ENCODE results near the gene CRYGN. TPM values are rescaled to one million over a fixed set of nuclear protein-coding genes. Genes with fewer than 3 reads are reported as not detected.

CRYGN gene
- total and polyA plus RNA-seq, 4 donors: under 0.01 to 0.02 TPM; not detected in 2

DNA sequence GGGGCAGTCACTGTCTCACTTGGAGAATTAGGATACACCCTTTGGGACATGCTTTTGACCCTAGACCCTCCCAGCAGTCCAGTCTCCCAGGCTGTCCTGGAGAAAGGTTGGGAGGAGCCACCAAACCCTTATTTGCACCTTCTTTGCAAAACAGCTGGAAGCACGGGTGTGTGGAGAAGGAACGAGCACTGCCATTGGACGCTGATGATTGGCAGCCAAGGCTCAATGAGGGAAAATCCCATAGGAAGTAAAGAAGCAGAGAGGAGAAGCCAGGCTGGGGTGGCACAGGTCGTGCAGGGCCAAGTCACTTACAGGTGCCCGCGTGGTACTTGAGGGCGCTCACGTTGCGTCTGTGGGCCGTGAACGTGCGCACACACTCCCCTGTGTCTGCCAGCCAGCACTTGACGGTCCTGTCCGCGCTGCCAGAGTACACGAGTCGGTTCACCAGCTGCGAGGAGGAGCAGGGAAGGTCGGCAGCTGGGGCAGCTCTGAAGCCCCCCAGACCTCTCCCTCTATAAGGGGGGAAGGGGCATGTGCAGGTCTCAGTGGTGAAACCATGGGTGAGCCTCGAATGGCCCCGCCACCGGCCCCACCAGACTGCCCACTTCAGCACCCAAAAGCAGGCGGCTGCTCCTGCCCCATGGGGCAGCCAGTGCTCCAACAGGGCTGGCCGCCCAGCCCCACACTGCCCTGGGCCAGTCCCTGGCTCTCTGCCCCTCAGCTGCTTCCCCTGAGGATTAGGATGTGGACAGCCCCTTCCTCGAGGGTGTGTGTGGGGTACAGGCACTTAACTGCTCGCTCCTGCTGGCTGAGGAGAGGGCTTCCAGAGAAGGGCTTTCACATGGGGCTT lies 54.9 kb downstream of the CRYGN start:
- H3K9me3 ChIP-seq (ENCODE audit: control insufficient read depth in 4 of 4, low read length in 3 of 4): no peaks in the 10 kb centered on the region
- peaks cover 0 to 5% (median 0%) of the 10 kb centered on the region in 4 donors for H3K27me3 ChIP-seq (ENCODE audit: control insufficient read depth in 4 of 4, insufficient read depth in 4 of 4, low read length in 3 of 4)
- H3K27ac ChIP-seq (ENCODE audit: low read depth in 1 of 2, low read length in 2 of 2): no peak overlapping the region
- H3K9ac ChIP-seq (ENCODE audit: low read depth in 1 of 2, low read length in 2 of 2): no peak overlapping the region
- 89% methylated on average over 26 of the region's 26 CpGs for WGBS
- no peaks in the 10 kb centered on the region for H3K36me3 ChIP-seq (ENCODE audit: control insufficient read depth in 4 of 4, insufficient read depth in 3 of 4, low read depth in 1 of 4, low read length in 3 of 4)
- no peak overlapping the region for H3K4me3 ChIP-seq (ENCODE audit: low read depth in 1 of 3, low read length in 3 of 3)
- TF ChIP-seq GABPA (IDR thresholded peaks at IDR 0.05 in 1 of 2, conservative IDR thresholded peaks at IDR 0.05 in 1 of 2) (no peak), RAD21 (IDR thresholded peaks at IDR 0.05) (no peak), TAF1 (conservative IDR thresholded peaks at IDR 0.05) (no peak), SP1 (IDR thresholded peaks at IDR 0.05) (no peak), FOXA1 (IDR thresholded peaks at IDR 0.05) (no peak), RXRA (IDR thresholded peaks at IDR 0.05) (no peak), NR2F2 (IDR thresholded peaks at IDR 0.05) (no peak), JUND (IDR thresholded peaks at IDR 0.05) (no peak), HNF4A (conservative IDR thresholded peaks at IDR 0.05) (no peak), HNF4G (IDR thresholded peaks at IDR 0.05) (no peak)
- TF ChIP-seq, protein P1, sequence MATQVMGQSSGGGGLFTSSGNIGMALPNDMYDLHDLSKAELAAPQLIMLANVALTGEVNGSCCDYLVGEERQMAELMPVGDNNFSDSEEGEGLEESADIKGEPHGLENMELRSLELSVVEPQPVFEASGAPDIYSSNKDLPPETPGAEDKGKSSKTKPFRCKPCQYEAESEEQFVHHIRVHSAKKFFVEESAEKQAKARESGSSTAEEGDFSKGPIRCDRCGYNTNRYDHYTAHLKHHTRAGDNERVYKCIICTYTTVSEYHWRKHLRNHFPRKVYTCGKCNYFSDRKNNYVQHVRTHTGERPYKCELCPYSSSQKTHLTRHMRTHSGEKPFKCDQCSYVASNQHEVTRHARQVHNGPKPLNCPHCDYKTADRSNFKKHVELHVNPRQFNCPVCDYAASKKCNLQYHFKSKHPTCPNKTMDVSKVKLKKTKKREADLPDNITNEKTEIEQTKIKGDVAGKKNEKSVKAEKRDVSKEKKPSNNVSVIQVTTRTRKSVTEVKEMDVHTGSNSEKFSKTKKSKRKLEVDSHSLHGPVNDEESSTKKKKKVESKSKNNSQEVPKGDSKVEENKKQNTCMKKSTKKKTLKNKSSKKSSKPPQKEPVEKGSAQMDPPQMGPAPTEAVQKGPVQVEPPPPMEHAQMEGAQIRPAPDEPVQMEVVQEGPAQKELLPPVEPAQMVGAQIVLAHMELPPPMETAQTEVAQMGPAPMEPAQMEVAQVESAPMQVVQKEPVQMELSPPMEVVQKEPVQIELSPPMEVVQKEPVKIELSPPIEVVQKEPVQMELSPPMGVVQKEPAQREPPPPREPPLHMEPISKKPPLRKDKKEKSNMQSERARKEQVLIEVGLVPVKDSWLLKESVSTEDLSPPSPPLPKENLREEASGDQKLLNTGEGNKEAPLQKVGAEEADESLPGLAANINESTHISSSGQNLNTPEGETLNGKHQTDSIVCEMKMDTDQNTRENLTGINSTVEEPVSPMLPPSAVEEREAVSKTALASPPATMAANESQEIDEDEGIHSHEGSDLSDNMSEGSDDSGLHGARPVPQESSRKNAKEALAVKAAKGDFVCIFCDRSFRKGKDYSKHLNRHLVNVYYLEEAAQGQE (IDR thresholded peaks at IDR 0.05): no peak
- TF ChIP-seq, protein P2, sequence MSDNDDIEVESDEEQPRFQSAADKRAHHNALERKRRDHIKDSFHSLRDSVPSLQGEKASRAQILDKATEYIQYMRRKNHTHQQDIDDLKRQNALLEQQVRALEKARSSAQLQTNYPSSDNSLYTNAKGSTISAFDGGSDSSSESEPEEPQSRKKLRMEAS (IDR thresholded peaks at IDR 0.05): no peak
- TF ChIP-seq, protein P3, sequence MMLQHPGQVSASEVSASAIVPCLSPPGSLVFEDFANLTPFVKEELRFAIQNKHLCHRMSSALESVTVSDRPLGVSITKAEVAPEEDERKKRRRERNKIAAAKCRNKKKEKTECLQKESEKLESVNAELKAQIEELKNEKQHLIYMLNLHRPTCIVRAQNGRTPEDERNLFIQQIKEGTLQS (IDR thresholded peaks at IDR 0.05): no peak
- H3K4me1 ChIP-seq (ENCODE audit: control insufficient read depth in 4 of 4, insufficient read depth in 4 of 4, low read length in 3 of 4): peaks cover 2 to 12% (median 6%) of the 10 kb centered on the region in 4 donors
- no peak for DNase-seq (ENCODE audit: low spot score)

DNA sequence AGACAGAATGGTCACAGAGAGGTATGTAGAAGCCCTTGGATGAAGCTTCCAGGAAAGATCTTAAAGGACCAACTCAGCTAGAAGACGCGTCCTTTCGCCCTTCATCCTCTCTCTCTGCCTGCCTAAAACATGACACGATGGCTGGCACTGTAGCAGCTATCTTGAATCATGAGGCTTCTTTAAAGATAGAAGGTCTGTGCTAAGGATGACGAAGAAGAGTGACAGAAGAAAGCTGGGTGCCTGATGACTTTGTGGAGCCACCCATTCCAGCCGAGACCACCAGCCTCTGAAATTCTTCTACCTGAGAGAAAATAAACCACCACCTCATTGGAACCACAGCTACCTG lies 55.6 kb downstream of the CRYGN start:
- H3K27ac ChIP-seq (ENCODE audit: low read depth in 1 of 2, low read length in 2 of 2): no peak overlapping the region
- H3K4me1 ChIP-seq (ENCODE audit: control insufficient read depth in 4 of 4, insufficient read depth in 4 of 4, low read length in 3 of 4): peaks cover 2 to 12% (median 6%) of the 10 kb centered on the region in 4 donors
- WGBS: 87% methylated on average over 6 of the region's 6 CpGs
- H3K4me3 ChIP-seq (ENCODE audit: low read depth in 1 of 3, low read length in 3 of 3): no peak overlapping the region
- peaks cover 0 to 5% (median 0%) of the 10 kb centered on the region in 4 donors for H3K27me3 ChIP-seq (ENCODE audit: control insufficient read depth in 4 of 4, insufficient read depth in 4 of 4, low read length in 3 of 4)
- no peaks in the 10 kb centered on the region for H3K36me3 ChIP-seq (ENCODE audit: control insufficient read depth in 4 of 4, insufficient read depth in 3 of 4, low read depth in 1 of 4, low read length in 3 of 4)
- DNase-seq (ENCODE audit: low spot score): no peak
- no peak overlapping the region for H3K9ac ChIP-seq (ENCODE audit: low read depth in 1 of 2, low read length in 2 of 2)
- TF ChIP-seq RXRA (IDR thresholded peaks at IDR 0.05) (no peak), NR2F2 (IDR thresholded peaks at IDR 0.05) (no peak), JUND (IDR thresholded peaks at IDR 0.05) (no peak), EGR1 (IDR thresholded peaks at IDR 0.05; ENCODE audit: low read depth in 2 of 2) (no peak), FOXA2 (IDR thresholded peaks at IDR 0.05) (no peak), RAD21 (IDR thresholded peaks at IDR 0.05) (no peak), TAF1 (conservative IDR thresholded peaks at IDR 0.05) (no peak), SP1 (IDR thresholded peaks at IDR 0.05) (no peak), GABPA (IDR thresholded peaks at IDR 0.05 in 1 of 2, conservative IDR thresholded peaks at IDR 0.05 in 1 of 2) (no peak)
- TF ChIP-seq, protein P1 (IDR thresholded peaks at IDR 0.05): no peak
- TF ChIP-seq, protein P4, sequence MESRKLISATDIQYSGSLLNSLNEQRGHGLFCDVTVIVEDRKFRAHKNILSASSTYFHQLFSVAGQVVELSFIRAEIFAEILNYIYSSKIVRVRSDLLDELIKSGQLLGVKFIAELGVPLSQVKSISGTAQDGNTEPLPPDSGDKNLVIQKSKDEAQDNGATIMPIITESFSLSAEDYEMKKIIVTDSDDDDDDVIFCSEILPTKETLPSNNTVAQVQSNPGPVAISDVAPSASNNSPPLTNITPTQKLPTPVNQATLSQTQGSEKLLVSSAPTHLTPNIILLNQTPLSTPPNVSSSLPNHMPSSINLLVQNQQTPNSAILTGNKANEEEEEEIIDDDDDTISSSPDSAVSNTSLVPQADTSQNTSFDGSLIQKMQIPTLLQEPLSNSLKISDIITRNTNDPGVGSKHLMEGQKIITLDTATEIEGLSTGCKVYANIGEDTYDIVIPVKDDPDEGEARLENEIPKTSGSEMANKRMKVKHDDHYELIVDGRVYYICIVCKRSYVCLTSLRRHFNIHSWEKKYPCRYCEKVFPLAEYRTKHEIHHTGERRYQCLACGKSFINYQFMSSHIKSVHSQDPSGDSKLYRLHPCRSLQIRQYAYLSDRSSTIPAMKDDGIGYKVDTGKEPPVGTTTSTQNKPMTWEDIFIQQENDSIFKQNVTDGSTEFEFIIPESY (IDR thresholded peaks at IDR 0.05): no peak
- no peaks in the 10 kb centered on the region for H3K9me3 ChIP-seq (ENCODE audit: control insufficient read depth in 4 of 4, low read length in 3 of 4)

Measured in liver (tissue), 9 donors.